ENCODE results near the gene TRAF3. TPM values are rescaled to one million over a fixed set of nuclear protein-coding genes. Genes with fewer than 3 reads are reported as not detected.
"Not testable (repeated sequence)": the region's sequence is repeated elsewhere in the genome, so short reads cannot be mapped to it uniquely, and the experiment has no call there.

Gene TRAF3
- total RNA-seq, 2 donors from 2014 or later, result 14.5 to 28.7 TPM

DNA sequence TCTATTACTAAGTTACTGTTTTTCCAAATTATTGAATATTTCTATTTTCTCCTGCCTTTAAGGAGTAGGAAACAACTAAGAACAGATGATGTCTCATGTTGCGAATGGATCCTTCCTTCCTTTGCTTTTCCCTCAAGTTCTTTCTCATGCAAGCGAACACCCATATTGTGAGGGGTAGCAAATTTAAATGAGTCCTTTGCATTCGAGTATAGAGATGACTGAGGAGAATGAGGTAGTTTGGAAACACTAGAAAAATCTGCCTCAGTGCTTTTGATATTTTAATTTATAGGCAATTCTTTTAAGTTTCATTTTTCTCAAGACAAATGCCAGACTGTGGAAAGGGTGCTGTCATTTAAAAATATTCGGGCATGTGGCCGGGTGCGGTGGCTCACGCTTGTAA lies 56.1 kb downstream of the TRAF3 start:
- no peaks in the 10 kb centered on the region for H3K9me3 ChIP-seq
- no peak for ATAC-seq (ENCODE audit: insufficient number of reproducible peaks, low FRiP score, low read depth)
- TF ChIP-seq CTCF (IDR thresholded peaks at IDR 0.05), result no peak

GRCh38 chr14:102833991-102834390 lies 56.7 kb downstream of the TRAF3 start:
- TF ChIP-seq CTCF (IDR thresholded peaks at IDR 0.05), result no peak
- Histone ChIP-seq H3K27ac (no peak overlapping the region), H3K27me3 (replicated peaks; ENCODE audit: insufficient read depth) (no peaks in the 10 kb centered on the region), H3K4me1 (ENCODE audit: control insufficient read depth in 1 of 2, low read depth in 2 of 2) (no peaks in the 10 kb centered on the region), H3K36me3 (no peaks in the 10 kb centered on the region), H3K4me3 (no peak overlapping the region), H3K9me3 (no peaks in the 10 kb centered on the region)
- ATAC-seq (ENCODE audit: insufficient number of reproducible peaks, low FRiP score, low read depth) (no peak), DNase-seq (ENCODE audit: low spot score) (no peak)

More for the DNA sequence above, 56.1 kb downstream of the TRAF3 start:
- Histone ChIP-seq H3K4me1 (ENCODE audit: control insufficient read depth in 1 of 2, low read depth in 2 of 2) (no peaks in the 10 kb centered on the region), H3K4me3 (no peak overlapping the region), H3K36me3 (no peaks in the 10 kb centered on the region), H3K27me3 (replicated peaks; ENCODE audit: insufficient read depth) (no peaks in the 10 kb centered on the region), H3K27ac (no peak overlapping the region)
- DNase-seq (ENCODE audit: low spot score), result no peak

DNA sequence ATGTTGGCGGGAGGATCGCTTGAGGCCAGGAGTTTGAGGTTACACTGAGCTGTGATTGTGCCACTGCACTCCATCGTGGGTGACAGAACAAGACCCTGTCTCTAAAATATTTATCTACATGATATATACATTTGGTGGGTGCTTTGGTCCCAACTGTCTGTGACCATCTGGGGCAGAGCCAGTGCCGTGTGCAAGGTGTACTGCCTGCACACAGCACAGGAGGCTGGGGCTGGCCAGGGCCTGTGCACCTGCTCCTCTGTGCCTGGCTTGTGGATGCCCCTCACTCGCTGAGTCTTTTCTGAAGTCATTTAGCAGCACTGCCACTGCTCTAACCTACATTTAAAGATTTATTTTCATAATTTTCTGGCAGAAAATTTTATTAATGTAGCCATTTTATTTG lies 58.7 kb downstream of the TRAF3 start:
- H3K27me3 ChIP-seq (replicated peaks; ENCODE audit: insufficient read depth), result no peaks in the 10 kb centered on the region
- ATAC-seq (ENCODE audit: insufficient number of reproducible peaks, low FRiP score, low read depth) (no peak), DNase-seq (ENCODE audit: low spot score) (no peak)
- H3K4me3 ChIP-seq, result no peak overlapping the region
- H3K4me1 ChIP-seq (ENCODE audit: control insufficient read depth in 1 of 2, low read depth in 2 of 2), result no peaks in the 10 kb centered on the region
- H3K36me3 ChIP-seq, result no peaks in the 10 kb centered on the region
- TF ChIP-seq CTCF (IDR thresholded peaks at IDR 0.05), result no peak
- no peaks in the 10 kb centered on the region for H3K9me3 ChIP-seq
- no peak overlapping the region for H3K27ac ChIP-seq

- H3K27me3 ChIP-seq (replicated peaks; ENCODE audit: insufficient read depth); H3K4me3 ChIP-seq; ATAC-seq (ENCODE audit: insufficient number of reproducible peaks, low FRiP score, low read depth); H3K4me1 ChIP-seq (ENCODE audit: control insufficient read depth in 1 of 2, low read depth in 2 of 2); DNase-seq (ENCODE audit: low spot score); H3K9me3 ChIP-seq; H3K27ac ChIP-seq; H3K36me3 ChIP-seq: not testable (repeated sequence)
Measured at GRCh38 chr14:102837120-102837519, 59.9 kb downstream of the TRAF3 start.

DNA sequence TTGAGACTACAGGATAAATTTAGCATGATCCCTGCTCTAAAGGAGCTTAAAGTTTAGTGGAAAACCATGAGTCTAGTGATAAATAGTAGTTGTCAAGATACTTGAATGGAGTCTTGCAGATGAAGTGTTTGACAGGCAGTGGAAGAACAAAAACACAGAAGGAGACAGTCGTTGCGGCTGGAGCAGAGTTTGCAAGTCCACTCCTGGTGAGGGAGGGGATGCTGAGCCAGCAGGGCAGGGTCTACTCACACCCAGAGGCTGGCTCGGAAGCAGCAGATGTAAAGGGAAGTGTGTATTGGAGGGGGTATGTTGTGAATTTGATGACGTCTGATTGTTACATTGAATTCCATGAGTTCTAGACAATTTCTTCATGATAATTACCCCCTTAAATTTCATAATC lies 61.3 kb downstream of the TRAF3 start:
- Histone ChIP-seq H3K27me3 (replicated peaks; ENCODE audit: insufficient read depth) (no peaks in the 10 kb centered on the region), H3K9me3 (no peaks in the 10 kb centered on the region), H3K27ac (no peak overlapping the region), H3K36me3 (no peaks in the 10 kb centered on the region), H3K4me3 (no peak overlapping the region), H3K4me1 (ENCODE audit: control insufficient read depth in 1 of 2, low read depth in 2 of 2) (no peaks in the 10 kb centered on the region)
- no peak for DNase-seq (ENCODE audit: low spot score)
- TF ChIP-seq CTCF (IDR thresholded peaks at IDR 0.05), result no peak
- ATAC-seq (ENCODE audit: insufficient number of reproducible peaks, low FRiP score, low read depth), result no peak

- no peaks in the 10 kb centered on the region for H3K9me3 ChIP-seq
- H3K27me3 ChIP-seq (replicated peaks; ENCODE audit: insufficient read depth), result no peaks in the 10 kb centered on the region
- no peaks in the 10 kb centered on the region for H3K4me1 ChIP-seq (ENCODE audit: control insufficient read depth in 1 of 2, low read depth in 2 of 2)
- ATAC-seq (ENCODE audit: insufficient number of reproducible peaks, low FRiP score, low read depth) (no peak), DNase-seq (ENCODE audit: low spot score) (no peak)
- TF ChIP-seq CTCF (IDR thresholded peaks at IDR 0.05), result no peak
- no peak overlapping the region for H3K4me3 ChIP-seq
- no peaks in the 10 kb centered on the region for H3K36me3 ChIP-seq
- H3K27ac ChIP-seq, result no peak overlapping the region
Measured at GRCh38 chr14:102840115-102840514, 62.9 kb downstream of the TRAF3 start.
